HG03378 (cell line): ENCODE measurements around the gene CYSRT1.
"Not testable (repeated sequence)": the region's sequence is repeated elsewhere in the genome, so short reads cannot be mapped to it uniquely, and the experiment has no call there.

ENCODE experiments used
- ATAC-seq: cut with Tn5 transposase; IDR thresholded peaks from one replicate; pipeline ENCODE4 v1.9.1; 2021; ENCODE audit warnings: mild to moderate bottlenecking, moderate library complexity; ENCODE audit not compliant: unreplicated experiment

CYSRT1 gene

GRCh38 chr9:137247916-137248175 lies 22.9 kb downstream of the CYSRT1 start:
- ATAC-seq = no peak

DNA sequence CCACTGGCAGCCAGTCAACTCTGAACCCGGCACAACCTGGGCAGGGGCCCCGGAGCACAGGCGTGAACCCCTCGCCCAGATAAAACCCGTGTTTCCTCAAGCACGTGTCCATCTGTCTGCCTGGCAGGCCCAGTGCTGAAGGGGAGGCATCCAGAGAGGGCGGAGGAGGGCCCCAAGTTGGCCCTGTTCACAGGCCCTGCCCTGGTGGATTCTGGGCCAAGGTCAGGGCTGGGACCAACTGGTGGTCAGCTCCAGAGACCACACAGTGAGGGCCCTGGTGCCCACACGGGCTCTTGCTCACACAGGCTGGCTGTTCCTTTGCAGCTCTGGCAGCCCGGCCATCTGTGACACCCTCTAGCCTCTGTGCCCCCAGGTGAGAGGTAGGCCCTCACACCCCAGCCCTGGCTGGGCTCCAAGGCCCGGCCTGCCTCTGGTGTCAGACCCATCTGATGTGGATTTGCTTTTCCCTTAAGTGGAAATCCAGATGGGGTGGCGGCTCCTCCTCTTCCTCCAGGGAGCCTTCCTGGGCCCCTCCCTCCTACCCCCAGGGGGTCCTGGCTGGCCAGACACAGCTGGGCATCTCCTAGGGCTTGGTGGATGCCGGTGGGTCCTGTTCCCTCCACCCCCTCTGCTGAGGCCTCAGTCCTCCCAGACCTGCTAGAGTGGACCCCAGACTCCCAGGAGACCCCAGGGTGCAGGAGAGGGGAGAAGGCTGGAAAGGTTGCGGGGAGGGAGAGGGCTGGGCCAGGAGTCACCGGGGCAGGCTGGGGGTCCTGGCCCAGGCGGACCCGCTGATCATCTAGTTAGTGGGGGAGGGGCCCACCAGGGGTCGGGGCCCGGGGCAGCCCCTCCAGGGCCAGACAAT lies 25.6 kb downstream of the CYSRT1 start:
- ATAC-seq = no peak

DNA sequence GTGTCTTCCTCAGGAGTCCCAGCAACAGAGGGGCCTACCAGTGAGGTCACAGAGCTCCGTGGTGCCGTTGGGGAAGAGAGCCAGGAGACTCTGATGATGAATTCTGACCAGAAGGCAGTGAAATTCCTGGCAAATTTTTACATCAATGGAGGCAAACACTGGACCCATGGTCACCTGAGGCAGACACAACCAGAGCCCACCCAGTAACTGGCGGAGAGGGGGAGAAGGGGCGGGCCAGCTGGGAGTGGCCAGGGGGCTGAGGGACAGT lies 26.2 kb downstream of the CYSRT1 start, which contains the start of gene STPG3:
TSS of gene STPG3 (plus strand) at position 93 of the 268 bp plus-strand sequence. CDS start at position 94, 1 bp downstream.
- no peak for ATAC-seq

GRCh38 chr9:137251490-137252268 lies 26.7 kb downstream of the CYSRT1 start:
- no peak for ATAC-seq

GRCh38 chr9:137252555-137253506 lies 27.9 kb downstream of the CYSRT1 start:
- no peak for ATAC-seq

GRCh38 chr9:137253717-137254623 lies 29.0 kb downstream of the CYSRT1 start:
- ATAC-seq = no peak

DNA sequence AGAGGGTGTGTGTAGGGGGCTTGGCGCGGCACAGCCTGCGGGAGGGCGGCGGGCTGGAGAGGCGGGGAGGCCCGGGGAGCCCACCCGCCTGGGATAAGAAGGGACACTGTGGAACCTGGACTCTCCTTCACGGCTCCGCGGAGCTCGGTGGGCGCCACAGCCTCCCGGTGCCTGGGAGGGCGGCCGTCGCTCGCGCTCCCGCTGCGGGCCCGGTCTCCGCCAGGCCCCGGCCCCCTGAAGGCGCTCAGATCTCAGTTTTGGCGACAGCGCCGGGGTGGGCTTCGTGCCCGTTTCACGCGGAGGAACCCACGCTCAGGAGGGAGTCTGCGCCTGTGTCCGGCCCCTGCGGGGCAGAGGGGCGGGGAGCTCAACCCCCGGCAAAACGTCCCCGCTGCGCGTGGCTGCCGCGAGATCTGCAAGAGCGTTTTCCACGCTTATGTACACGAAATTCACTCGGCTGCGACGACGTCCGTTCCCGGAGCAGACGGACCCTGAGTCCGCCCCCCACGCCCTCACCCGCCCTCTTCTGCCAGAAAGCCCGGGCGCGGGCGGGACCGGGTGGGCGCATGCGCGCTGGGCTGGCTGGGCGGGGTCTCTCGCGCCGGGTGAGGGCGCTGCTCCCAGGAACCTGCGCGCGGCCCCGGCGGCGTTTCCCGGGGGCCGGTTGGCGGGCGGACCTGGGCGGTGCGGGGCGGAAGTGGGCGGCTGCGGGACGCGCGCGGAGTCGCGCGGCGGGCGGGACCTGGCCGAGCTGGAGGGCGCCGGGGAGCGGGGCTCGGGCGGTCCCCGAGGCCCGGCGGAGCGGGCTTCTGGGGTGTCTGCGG lies 29.9 kb downstream of the CYSRT1 start, which contains the start of gene NELFB:
TSS of gene NELFB (plus strand) at position 704 of the 824 bp plus-strand sequence.
- ATAC-seq = peak; percentile 40

DNA sequence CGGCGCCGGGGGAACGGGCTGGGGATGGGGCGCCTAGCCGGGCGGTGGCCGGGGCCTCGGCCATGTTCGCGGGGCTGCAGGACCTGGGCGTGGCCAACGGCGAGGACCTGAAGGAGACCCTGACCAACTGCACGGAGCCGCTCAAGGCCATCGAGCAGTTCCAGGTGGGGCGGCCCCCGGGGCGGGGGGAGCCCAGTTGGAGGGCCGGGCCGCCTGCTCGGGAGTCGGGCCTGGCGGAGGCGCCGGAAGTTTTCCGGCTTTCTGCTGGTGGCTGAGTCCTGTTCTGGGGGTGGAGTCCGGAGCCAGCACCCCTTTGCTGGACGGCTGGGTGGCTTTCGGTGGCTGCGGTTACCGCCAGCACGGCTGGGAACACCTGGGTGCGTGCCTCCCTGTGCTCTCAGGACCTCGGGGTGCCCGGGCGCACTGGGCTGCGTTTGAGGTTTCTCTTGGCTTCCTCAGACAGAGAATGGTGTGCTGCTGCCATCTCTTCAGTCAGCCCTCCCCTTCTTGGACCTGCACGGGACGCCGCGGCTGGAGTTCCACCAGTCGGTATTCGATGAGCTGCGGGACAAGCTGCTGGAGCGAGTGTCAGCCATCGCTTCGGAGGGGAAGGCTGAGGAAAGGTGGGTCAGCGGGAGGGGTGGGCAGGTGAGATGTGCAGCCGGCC lies 30.6 kb downstream of the CYSRT1 start:
- ATAC-seq = peak; percentile 10

GRCh38 chr9:137256362-137256761 lies 31.4 kb downstream of the CYSRT1 start:
- ATAC-seq = no peak

GRCh38 chr9:137256856-137257255 lies 31.9 kb downstream of the CYSRT1 start:
- ATAC-seq = no peak

DNA sequence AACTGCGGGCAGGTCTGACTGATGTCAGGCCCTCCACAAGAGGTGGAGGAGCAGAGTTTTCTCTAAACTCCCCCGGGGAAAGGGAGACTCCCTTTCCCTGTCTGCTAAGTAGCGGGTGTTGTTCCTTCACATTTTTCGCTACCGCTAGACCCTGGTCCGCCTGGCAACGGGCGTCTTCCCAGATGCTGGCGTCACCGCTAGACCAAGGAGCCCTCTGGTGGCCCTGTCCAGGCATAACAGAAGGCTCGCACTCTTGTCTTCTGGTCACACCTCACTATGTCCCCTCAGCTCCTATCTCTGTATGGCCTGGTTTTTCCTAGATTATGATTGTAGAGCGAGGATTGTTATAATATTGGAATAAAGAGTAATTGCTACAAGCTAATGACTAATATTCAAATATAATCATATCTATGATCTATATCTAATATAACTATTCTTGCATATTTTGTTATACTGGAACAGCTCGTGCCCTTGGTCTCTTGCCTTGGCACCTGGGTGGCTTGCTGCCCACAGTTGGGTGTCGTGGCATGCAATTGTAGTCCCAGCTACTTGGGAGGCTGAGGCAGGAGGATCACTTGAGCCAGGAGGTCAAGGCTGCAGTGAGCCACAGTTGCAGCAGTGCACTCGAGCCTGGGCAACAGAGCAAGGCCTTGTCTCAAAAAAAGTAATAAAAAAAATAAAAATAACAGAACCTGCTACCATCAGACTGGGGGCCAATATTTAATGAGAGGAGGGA lies 37.4 kb downstream of the CYSRT1 start:
- not testable (repeated sequence) for ATAC-seq

GRCh38 chr9:137262909-137263285 lies 37.9 kb downstream of the CYSRT1 start:
- ATAC-seq = no peak

- ATAC-seq = no peak
Observed at GRCh38 chr9:137263506-137263905, 38.5 kb downstream of the CYSRT1 start.

DNA sequence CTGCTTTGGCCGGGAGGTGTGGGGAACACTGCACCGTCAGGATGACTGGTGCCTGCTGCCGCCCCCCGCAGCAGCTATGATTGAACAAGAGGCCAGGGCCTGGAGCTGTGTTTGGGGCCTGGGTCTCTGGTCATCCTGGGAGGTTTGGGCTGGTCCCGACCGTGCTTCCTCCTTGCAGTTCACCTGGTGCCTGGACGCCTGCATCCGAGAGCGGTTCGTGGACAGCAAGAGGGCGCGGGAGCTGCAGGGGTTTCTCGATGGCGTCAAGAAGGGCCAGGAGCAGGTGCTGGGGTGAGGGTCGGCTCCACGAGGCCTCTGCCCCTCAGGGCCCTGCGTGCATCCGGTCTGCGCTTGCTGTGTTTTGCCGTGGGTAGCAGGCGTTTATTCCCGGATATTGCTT lies 39.1 kb downstream of the CYSRT1 start:
- ATAC-seq = no peak

GRCh38 chr9:137265496-137266161 lies 40.7 kb downstream of the CYSRT1 start:
- ATAC-seq = no peak

DNA sequence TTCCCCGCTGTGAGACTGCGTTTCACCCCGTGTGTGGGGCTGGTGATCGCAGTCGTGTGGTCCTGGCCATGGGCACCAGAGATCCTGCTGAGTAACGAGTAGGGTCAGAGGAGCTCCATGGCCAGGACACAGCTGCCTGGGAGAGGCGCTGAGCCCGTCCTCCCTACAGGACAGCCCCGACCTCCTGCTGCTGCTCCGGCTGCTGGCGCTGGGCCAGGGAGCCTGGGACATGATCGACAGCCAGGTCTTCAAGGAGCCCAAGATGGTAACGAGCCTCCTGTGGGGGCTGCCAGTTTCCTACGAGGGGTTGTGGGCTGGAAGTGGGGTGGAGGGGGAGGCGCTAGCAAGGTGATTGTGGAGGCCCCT lies 41.2 kb downstream of the CYSRT1 start:
- ATAC-seq = no peak

DNA sequence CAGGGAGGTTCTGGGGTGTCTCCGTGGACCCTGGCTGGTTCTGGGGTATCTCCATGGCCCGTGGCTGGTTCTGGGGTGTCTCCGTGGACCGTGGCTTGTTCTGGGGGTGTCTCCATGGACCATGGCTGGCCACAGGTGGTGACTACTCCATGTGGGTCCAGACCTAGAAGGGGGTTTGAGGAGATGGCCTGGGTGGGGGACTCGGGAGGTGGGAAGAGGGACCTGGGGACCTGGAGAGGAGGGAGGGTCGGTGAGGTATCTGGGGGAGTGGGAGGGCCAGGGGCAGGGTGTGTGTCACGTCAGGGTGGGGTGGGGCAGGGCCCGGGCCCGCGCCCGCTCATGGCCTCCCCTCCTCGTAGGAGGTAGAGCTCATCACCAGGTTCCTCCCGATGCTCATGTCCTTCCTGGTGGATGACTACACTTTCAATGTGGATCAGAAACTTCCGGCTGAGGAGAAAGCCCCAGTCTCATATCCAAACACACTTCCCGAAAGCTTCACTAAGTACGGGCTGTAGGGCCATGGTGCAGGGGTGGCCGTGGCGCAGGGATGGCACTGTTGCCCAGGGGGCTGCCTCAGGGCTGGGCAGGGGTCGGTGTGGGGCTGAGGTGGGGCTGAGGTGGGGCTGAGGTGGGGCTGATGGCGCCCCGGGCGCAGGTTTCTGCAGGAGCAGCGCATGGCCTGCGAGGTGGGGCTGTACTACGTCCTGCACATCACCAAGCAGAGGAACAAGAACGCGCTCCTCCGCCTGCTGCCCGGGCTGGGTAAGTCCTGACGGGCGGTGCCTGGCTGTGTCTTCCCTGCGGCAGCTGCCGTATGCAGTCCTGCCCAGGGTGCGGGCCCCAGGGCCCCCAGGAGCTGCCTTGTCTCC lies 41.8 kb downstream of the CYSRT1 start:
- ATAC-seq = no peak
